ENCODE measurements around the gene PAX7. TPM values are rescaled to one million over a fixed set of nuclear protein-coding genes. Genes with fewer than 3 reads are reported as not detected.

PAX7 gene
- total and polyA plus RNA-seq, 7 donors: not detected

DNA sequence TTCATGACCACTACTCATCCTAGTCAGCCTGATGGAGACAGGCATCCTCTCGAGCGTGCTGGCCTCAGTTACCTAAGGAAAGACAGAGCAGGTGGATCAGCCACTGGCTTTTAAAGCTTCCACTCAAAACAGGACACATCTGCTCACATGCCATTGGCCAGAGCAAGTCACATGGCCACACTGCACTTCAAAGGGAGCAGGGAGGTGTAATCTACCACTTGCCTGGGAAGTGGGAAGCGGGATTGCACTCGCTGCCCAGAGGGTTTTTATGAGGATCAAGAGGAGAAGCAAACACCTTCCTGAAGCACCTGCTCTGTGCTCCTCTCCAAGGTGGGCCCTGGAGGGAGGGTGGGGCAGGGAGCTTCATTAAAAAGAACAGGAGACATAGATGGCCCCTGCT, 120.8 kb downstream of the PAX7 start:
- H3K4me3 ChIP-seq: no peak overlapping the region
- no peaks in the 10 kb centered on the region for H3K4me1 ChIP-seq
- no peak overlapping the region for H3K27ac ChIP-seq
- no peaks in the 10 kb centered on the region for H3K36me3 ChIP-seq
- intact Hi-C loops (cut with DNase I): no loop called here
- TF ChIP-seq, protein P1, sequence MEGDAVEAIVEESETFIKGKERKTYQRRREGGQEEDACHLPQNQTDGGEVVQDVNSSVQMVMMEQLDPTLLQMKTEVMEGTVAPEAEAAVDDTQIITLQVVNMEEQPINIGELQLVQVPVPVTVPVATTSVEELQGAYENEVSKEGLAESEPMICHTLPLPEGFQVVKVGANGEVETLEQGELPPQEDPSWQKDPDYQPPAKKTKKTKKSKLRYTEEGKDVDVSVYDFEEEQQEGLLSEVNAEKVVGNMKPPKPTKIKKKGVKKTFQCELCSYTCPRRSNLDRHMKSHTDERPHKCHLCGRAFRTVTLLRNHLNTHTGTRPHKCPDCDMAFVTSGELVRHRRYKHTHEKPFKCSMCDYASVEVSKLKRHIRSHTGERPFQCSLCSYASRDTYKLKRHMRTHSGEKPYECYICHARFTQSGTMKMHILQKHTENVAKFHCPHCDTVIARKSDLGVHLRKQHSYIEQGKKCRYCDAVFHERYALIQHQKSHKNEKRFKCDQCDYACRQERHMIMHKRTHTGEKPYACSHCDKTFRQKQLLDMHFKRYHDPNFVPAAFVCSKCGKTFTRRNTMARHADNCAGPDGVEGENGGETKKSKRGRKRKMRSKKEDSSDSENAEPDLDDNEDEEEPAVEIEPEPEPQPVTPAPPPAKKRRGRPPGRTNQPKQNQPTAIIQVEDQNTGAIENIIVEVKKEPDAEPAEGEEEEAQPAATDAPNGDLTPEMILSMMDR (IDR thresholded peaks at IDR 0.05): no peak
- TF ChIP-seq EP300 (IDR thresholded peaks at IDR 0.05): no peak
- TF ChIP-seq POLR2AphosphoS5 (IDR thresholded peaks at IDR 0.05): no peak
- no peak for TF ChIP-seq POLR2A (IDR thresholded peaks at IDR 0.05)
- WGBS, 2 donors: 15 to 37% methylated on average over 4 of the region's 4 CpGs
- H3K9me3 ChIP-seq: peaks cover 0 to 11% (median 7%) of the 10 kb centered on the region in 4 donors
- no peak for DNase-seq
- peaks cover 0 to 43% (median 0%) of the 10 kb centered on the region in 3 donors for H3K27me3 ChIP-seq

DNA sequence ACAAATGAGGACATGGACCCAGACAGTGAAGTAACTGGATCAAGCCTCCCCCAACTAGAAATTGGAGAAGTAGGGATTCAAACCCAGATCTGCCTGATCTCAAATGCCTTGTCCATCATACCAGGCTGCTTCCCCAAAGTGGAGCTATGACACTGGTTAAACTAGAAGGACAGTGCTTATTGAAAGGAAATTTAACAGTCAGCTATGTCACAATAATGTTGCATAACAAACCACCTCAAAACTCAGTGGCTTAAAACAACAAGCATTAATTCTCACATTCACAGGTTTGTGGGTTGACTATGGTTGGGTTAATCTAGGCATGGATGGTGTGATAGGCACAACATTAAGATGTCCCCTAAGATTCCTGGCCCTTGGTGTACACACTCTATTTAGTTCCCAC, 121.8 kb downstream of the PAX7 start:
- H3K4me1 ChIP-seq: no peaks in the 10 kb centered on the region
- no peak for DNase-seq
- H3K27ac ChIP-seq: no peak overlapping the region
- H3K36me3 ChIP-seq: no peaks in the 10 kb centered on the region
- H3K27me3 ChIP-seq: peaks cover 0 to 43% (median 0%) of the 10 kb centered on the region in 3 donors
- no peak overlapping the region for H3K4me3 ChIP-seq
- TF ChIP-seq EP300 (IDR thresholded peaks at IDR 0.05) (no peak), POLR2AphosphoS5 (IDR thresholded peaks at IDR 0.05) (no peak), POLR2A (IDR thresholded peaks at IDR 0.05) (no peak)
- TF ChIP-seq, protein P1 (IDR thresholded peaks at IDR 0.05): no peak
- intact Hi-C loops (cut with DNase I): no loop called here
- peaks cover 0 to 11% (median 7%) of the 10 kb centered on the region in 4 donors for H3K9me3 ChIP-seq

DNA sequence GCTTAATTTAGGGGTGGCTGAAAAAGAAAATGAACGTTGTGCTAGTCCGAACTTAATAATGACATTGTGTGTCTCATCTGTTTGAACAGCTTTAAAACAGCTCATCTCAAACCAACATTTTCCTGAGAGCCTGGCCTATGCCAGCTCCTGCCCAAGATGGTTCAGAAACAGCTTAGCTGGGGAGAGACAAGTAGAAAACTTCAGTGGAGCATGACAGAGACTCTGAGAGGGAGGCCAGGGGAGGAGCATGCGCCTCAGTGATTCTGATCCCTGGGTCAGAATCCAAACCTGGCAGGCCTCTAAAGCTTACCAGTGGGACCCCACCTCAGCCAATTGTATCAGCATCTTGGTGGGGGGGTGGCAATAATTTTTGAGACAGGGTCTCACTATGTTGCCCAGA, 129.5 kb downstream of the PAX7 start:
- 77 to 94% methylated on average over 3 of the region's 3 CpGs for WGBS, 2 donors
- TF ChIP-seq EP300 (IDR thresholded peaks at IDR 0.05) (no peak), POLR2AphosphoS5 (IDR thresholded peaks at IDR 0.05) (no peak)
- H3K4me1 ChIP-seq: no peaks in the 10 kb centered on the region
- peaks cover 0 to 13% (median 9%) of the 10 kb centered on the region in 3 donors for H3K27me3 ChIP-seq
- no peak overlapping the region for H3K27ac ChIP-seq
- H3K4me3 ChIP-seq: no peak overlapping the region
- peaks cover 0 to 4% (median 3%) of the 10 kb centered on the region in 4 donors for H3K9me3 ChIP-seq
- no peak for DNase-seq
- intact Hi-C loops (cut with DNase I): no loop called here
- no peaks in the 10 kb centered on the region for H3K36me3 ChIP-seq

GRCh38 chr1:18761948-18762840, 131.5 kb downstream of the PAX7 start:
- no peak for DNase-seq
- intact Hi-C loops (cut with DNase I): no loop called here
- Histone ChIP-seq H3K4me1 (no peaks in the 10 kb centered on the region), H3K27ac (no peak overlapping the region), H3K27me3 (peaks cover 0 to 19% (median 9%) of the 10 kb centered on the region in 3 donors), H3K36me3 (no peaks in the 10 kb centered on the region), H3K9me3 (peaks cover 0 to 4% (median 3%) of the 10 kb centered on the region in 4 donors), H3K4me3 (no peak overlapping the region)
- 70 to 73% methylated on average over 14 of the region's 14 CpGs for WGBS, 2 donors
- TF ChIP-seq, protein P1 (IDR thresholded peaks at IDR 0.05): no peak
- TF ChIP-seq POLR2AphosphoS5 (IDR thresholded peaks at IDR 0.05) (no peak), EP300 (IDR thresholded peaks at IDR 0.05) (no peak), POLR2A (IDR thresholded peaks at IDR 0.05) (no peak)

- Histone ChIP-seq H3K4me1 (no peaks in the 10 kb centered on the region), H3K36me3 (no peaks in the 10 kb centered on the region), H3K27ac (no peak overlapping the region), H3K27me3 (peaks cover 0 to 38% (median 9%) of the 10 kb centered on the region in 3 donors), H3K9me3 (no peaks in the 10 kb centered on the region), H3K4me3 (no peak overlapping the region)
- DNase-seq: no peak
- intact Hi-C loops (cut with DNase I): no loop called here
- TF ChIP-seq POLR2A (IDR thresholded peaks at IDR 0.05): no peak
- TF ChIP-seq POLR2AphosphoS5 (IDR thresholded peaks at IDR 0.05): no peak
- TF ChIP-seq, protein P1 (IDR thresholded peaks at IDR 0.05): no peak
- TF ChIP-seq EP300 (IDR thresholded peaks at IDR 0.05): no peak
- 33 to 45% methylated on average over 7 of the region's 7 CpGs for WGBS, 2 donors
Observed at GRCh38 chr1:18764362-18764761, 133.7 kb downstream of the PAX7 start.

Measured in sigmoid colon (tissue), 7 donors.